ENCODE data around the gene CEP85.
A peak's percentile ranks its signal among the peaks of the same experiment; 100 is the strongest.

Gene CEP85, protein sequence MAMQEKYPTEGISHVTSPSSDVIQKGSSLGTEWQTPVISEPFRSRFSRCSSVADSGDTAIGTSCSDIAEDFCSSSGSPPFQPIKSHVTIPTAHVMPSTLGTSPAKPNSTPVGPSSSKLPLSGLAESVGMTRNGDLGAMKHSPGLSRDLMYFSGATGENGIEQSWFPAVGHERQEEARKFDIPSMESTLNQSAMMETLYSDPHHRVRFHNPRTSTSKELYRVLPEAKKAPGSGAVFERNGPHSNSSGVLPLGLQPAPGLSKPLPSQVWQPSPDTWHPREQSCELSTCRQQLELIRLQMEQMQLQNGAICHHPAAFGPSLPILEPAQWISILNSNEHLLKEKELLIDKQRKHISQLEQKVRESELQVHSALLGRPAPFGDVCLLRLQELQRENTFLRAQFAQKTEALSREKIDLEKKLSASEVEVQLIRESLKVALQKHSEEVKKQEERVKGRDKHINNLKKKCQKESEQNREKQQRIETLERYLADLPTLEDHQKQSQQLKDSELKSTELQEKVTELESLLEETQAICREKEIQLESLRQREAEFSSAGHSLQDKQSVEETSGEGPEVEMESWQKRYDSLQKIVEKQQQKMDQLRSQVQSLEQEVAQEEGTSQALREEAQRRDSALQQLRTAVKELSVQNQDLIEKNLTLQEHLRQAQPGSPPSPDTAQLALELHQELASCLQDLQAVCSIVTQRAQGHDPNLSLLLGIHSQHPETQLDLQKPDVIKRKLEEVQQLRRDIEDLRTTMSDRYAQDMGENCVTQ

DNA sequence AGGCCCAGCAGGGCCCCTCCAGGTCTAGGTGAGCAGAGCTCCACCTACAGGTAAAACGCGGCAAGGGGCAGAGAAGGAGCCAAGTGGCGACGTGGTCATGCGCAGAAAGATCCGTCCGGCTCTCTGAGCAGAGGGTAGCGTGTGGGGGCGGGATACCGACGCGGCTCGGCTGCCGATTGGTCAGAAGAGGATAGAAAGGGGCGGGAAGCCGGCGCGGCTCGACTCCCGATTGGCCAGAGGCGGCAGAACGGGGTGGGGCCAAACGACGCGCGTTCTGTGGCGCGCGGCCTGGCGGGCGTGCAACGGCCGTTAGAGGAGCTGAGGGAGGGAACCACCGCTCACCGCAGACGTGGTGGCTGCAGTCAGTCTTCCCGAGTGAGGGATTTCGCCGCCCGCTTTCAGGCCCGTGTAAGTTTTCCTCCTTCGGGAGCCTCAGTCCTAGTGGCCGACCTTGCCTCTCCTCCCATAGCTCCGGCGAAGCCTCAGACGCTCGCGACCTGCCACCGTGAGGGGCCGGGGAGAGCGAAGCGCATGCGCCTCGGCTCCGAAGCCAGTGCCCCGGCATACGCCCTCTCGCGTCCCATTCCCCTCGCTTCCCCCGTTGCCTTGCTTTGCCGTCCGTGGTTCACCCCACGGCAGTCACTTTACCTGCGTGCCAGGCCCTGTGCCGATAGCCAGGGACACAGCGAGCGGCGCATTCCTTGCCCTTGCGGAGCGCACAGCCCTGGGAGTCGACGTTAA lies at the start of gene CEP85:
CEP85 (plus strand) TSS at position 298 of the 741 bp plus-strand sequence. CDS start 5,584 bp downstream, outside the sequence.
- DNase-seq: peak; percentile 98

DNA sequence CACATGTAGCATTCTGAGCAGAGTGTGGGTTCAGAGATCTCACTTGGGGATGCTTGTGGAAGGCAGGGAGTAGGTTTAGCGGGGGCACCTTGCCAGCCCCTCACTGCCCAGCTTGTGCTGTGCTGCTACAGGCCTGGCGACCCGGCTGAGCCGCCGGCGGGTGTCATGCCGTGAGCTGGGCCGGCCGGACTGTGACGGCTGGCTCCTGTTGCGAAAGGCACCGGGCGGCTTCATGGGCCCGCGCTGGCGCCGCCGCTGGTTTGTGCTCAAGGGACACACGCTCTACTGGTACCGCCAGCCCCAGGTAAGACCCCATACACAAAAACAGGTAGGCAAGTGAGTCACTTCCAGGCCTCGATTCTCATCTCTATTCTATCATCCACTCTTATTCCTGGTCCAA lies 49.1 kb upstream of the CEP85 start:
- DNase-seq: no peak

DNA sequence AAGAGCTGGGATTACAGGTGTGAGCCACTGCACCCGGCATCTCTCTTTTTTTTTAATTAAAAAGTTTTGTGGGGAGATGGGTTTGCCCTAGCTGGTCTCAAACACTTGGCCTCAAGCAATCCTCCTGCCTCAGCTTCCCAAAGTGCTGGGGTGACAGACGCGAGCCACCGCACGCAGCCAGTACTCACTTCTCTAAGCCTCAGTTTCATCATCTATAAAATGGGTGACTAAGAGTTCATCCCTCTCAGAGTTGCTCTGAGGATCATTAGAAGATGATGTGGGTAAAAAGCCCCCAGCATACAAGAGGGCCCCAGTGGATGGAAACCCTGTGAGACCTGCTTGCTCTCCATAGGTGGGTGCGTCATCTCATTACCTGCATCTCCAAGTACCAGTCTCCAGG lies 46.1 kb upstream of the CEP85 start:
- DNase-seq: no peak

DNA sequence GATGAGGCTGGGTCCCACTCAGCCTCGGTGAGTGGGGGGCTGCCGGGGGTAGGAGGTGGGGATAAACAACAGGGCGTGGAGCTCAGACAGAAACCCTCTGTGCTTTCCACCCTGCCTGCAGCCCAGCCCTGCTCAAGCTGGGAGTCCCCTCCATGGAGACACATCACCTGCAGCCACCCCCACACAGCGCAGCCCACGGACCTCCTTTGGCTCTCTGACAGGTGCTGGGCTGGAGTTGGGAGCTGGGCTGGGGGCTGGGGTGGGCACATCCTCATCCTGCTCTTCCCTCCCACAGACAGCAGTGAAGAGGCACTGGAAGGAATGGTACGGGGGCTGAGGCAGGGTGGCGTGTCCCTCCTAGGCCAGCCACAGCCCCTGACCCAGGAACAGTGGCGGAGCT lies 45.5 kb upstream of the CEP85 start:
- no peak for DNase-seq

DNA sequence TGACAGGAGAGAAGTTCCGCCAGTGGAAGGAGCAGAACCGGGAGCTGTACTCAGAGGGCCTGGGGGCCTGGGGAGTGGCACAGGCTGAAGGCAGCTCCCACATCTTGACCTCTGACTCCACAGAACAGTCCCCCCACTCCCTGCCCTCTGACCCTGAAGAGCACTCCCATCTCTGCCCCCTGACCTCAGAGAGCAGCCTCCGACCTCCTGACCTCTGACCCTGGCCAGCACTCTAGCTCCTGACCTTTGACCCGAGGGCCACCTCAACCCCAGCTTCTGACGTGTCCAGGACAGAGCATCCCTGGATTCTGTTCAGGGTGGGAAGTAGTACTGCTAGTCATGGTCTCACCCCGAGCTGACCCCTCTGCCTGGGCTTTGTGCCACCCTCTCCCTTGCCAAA lies 44.7 kb upstream of the CEP85 start:
- DNase-seq: no peak

DNA sequence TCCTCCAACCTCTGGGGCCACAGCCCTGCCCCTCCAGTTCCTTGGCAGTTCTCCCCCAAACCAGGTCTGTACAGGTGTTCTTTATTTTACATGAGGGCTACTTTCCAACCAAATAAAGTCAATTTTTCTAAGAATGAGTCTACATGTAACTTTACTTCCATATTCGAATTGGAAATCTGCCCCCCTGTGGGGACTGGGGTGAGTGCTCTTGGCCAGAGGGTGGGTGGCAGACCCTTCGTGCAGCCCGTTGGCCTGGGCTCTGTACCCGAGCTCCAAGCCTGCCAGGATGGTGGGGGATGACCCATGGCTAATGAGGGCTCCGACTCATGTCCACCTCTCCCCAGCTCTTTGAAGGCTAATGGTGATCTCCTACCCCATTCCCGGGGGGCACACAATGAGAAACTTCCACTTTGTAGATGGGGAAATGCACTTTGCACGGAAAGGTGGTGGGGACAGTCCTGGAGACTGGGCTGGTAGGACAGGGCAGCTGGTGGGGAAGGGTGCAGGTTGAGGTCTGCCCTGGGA lies 44.2 kb upstream of the CEP85 start:
- no peak for DNase-seq

DNA sequence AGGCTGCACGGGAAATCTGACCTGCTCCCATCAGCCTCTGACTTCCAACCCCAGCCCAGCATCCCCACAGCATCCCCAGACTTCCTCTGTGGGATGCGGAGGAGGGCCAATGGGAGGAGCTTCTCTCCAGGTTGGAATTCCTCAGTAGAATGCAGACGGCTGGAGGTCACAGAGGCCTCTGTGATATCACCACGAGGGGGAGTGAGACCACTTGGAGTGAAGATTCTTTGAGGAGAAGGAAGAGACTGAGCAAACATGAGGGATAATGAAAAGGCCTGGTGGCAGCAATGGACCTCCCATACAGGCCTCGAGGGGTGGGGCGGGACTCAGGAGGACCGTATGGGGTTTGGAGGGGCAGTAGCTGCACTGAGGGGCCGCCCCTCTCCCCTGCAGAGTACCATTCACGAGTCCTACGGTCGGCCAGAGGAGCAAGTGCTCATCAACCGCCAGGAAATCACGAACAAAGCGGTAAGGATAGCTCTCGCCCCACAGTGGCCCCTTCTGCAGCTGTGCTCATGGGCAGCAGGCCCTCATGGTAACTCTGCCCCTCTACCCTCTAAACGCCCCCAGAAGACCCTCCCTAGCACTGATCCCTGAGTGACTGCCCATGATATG lies 43.5 kb upstream of the CEP85 start, which contains the start of gene CATSPER4:
CATSPER4 (plus strand) TSS at position 230 of the 615 bp plus-strand sequence; CDS start at position 256, 26 bp downstream.
- DNase-seq: no peak

DNA sequence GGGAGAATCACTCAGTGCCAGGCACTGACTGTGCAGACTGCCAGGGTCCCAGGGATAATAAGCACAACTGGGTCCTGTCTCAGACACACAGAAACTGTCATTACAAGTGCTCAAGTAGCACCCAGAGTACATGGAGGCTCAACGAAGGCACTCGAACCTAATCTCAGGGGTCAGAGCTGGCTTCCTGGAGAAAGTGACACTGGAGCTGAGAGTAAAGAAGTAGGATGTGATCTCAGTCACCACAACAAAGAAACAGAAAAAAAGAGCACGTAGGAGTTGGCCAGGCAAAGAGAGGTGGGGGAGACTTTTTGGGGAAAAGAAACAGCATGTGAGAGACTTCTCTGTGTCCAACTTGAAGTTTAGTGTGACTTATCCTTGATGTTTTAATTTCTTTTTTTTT lies 42.3 kb upstream of the CEP85 start:
- no peak for DNase-seq

DNA sequence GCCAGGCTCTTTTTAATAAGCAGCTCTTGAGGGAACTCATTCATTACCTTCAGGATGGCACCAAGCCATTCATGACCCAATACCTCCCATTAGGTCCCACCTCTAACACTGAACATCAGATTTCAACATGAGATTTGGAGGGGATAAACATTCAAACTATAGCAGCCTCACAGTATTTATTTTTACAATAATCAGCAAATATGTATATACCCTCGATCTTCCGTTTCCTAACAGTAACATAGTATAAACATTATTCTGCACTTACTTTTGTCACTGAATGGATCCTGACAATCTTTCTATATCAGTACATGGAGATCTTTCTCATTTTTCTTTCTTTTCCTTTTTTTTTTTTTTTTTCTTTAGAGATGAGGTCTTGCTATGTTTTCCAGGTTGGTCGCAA lies 38.2 kb upstream of the CEP85 start:
- no peak for DNase-seq

DNA sequence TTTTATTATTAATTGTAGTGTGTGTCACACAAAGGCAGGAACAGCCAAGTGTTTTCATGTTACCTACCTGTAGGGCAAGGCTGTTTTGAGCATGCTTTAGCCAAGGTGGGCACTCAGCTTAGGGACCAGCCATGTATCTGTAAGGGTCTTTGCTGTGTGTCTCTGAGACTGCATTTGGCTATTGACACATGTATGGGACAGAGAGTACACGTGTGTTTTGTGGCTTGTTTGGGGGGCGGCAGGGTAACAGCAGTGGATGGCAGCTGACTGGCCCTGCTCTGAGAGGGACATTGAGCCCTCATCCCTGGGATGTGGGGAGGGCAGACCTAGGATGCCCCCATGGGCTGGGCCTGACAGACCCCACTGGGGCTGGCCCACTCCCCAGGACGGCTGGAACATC lies 36.7 kb upstream of the CEP85 start:
- no peak for DNase-seq

DNA sequence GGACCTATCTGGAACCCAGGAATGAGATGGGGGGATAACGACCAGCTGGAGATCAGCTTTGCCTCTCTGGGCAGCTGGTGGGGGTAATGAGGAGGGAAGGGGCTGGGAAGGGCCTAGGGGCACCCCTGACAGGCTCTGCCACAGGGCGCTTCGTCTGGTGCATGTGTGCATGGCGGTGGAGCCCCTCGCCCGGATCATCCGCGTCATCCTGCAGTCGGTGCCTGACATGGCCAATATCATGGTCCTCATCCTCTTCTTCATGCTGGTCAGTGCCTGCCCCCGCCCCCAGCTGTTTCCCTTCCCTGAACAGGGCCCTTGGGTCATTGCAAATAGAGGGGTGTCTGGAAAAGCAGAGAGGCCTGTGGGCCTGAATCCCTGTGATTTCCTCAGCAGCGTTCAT lies 36.2 kb upstream of the CEP85 start:
- no peak for DNase-seq

DNA sequence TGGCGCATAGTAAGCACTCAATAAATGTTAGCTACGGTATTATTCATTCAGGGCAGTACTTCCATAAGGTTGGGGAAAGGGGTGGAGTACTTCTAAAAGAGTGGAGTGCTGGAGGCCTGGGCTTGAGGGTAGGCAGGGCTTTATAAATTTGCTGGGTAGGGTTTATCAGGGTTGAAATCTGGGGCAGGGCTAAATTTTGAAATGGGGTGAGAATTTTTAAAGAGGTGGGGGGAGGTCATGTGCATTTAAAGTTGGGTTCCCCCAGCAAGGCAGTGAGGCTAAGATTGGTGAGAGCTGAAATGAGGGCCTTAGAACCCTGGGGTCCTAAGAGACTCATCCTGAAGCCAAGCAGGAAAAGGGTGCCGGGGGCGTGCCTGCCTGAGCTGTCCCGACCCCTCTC lies 33.6 kb upstream of the CEP85 start:
- DNase-seq: no peak

DNA sequence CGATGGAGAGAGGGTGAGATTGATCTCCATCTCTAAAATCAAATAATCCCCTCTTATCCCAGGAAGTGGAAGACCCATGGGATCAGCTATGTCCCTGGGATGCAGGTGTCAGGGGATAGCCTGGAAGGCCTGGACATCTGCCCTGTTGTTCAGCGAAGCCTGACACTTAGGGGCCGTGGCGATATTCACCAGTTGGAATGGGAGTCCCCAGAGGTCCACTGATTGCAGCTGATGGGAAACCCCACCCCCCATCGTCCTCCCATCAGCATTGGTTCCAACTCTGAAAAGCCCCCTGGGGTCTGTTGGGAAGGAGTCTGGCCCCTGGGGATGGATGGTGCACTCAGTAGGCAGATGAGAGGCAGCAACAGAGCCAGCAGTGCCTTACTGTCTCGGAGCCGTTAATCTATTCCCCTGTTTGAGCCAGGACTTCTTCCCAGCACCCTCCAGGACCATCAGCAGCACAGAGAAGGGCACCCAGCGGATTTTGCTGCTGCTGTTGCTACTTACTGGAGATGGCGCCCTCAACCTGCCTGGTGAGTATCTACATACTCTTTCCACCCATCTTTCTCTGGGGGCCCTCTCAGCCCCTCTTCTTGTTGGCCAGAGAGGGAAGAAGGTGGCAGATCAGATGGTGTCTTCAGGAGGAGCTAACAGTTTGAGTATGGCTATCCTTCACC lies 30.2 kb upstream of the CEP85 start:
- no peak for DNase-seq

DNA sequence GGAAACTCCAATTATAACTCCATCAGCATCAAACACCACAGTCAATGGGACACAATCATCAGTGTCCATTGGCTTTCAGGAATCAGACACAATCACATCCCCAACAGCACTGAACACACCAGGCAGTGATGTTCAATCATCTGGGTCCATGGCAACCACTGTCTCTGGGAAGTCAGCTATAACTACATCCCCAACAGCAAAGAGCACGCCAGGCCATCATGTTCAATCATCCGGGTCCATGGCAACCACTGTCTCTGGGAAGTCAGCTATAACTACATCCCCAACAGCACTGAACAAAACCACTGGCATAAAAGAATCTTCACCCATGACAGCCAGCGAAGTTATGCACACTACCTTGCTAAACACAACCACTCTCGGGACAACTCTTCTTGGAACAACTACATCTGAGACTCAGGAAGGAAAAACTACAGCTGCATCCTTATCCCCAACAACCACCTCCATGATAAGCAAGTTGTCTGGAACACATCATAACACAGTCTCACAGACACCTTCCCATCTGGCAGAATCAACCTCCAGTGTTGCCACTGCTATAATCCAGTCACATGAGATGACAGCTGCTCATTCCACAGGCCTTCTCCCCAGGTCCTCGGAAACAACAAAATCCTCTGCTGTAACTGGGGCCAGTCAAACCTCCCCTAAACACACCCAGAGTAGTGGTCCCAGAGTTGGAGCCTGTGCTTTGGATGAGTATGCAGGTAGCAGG lies 23.7 kb upstream of the CEP85 start:
- no peak for DNase-seq

DNA sequence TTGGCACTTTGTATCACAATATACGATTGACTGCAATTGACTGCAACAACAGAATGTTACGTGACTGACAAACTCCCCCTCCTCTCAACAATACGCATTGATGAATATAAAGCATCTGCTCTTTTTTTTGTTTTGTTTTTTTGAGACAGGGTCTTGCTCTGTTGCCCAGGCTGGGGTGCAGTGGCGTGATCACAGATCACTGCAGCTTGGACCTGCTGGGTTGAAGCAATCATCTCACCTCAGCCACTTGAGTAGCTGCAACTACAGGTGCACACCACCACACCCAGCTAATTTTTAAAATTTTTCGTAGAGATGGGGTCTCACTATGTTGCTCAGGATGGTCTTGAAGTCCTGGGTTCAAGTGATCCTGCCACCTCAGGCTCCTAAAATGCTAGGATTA lies 21.3 kb upstream of the CEP85 start:
- no peak for DNase-seq

DNA sequence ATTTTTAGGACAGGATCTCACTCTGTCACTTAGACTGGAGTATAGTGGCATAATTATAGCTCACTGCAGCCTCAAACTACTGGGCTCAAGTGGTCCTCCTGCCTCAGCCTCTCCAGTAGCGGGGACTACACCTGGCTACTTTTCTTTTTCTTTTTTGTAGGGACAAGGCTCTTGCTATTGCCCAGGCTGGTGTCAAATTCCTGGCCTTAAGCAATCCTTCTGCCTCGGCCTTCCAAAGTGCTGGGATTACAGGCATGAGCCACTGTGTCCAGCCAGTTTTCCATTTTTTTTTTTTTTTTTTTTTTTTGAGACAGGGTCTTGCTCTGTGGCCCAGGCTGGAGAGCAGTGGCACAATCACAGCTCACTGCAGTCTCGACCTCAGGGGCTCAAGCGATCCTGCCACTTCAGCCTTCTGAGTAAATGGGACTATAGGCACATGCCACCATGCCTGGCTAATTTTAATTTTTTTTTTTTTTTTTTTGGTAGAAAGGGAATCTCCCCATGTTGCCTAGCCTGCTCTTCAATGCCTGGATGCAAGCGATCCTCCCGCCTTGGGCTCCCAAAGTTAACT lies 20.6 kb upstream of the CEP85 start:
- no peak for DNase-seq

DNA sequence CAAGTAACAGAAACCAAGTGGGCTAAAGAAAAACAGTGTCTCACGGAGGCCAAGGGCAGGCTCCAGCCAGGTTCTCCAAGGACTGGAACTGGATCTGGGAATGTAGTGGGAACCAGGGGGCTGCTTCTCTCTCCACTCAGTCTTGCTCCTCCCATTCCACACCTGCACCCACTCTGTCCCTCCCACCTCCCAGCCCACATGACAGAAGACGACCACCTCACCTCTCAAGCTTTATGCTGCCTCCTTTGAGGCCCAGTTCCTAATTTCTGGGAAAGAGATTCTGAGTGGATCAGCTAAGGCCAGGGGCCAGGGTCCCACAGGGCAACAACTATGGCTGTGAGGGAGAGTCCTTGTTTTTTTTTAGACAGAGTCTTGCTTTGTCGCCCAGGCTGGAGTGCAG lies 18.8 kb upstream of the CEP85 start:
- no peak for DNase-seq

DNA sequence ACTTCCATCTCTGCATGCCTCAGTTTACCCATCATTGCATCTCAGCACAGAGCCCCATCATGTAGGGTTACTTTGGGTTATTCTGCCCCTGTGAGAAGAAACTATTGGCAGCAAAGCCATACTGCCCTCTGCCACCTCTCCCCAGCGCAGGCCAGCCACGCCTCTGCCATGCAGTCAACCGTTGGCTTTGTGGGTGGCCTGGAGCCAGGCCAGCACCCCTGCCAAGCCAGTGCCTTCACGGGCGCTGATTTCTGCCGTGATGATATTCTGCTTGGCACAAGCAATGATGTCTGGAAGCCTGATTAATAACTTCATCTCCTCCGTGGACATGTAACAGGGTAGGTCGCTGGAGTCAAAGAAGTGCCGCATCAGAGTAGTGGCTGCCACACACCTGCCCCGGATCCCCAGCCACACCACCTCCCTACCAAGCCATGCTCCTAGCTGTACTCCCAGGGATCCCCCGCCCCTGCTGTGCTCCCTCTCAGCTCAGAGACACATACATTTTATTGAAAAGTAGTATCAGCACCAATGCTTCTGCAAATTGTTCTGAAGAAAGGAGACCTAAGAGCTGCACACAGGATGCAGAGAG lies 15.0 kb upstream of the CEP85 start:
- no peak for DNase-seq

DNA sequence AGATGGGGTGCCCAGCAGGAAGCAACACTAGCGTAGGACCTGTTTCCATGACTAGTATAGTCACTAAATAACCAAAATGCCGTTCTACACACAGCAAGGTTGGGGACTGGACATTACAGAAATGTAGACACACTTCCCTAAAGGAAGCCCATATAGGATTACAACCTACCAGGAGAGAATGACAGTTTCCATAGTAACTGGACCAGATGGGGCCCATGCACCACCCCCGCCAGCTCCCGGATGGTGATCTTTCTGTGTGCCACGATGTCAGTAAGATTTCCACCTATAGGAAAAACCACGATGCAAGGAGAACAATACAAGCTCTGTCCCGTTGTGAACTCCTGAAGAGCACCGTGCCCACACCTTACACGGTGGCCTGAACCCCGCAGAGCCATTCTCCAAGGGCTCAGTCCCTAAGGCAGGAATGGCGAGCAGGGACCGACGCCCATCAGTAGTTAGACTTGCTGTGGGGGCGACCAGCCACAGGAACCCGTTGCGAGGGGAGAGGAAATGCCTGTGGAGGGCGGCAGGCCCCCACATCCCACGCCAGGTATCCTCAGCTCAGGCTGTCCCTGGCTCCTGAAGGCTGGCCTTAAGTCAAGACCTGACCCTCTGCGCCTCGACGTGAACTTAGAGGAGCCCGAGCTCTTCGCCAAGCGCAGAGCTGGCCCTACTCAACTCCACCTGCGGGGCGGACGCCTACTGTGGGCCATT lies 13.6 kb upstream of the CEP85 start:
- DNase-seq: no peak

DNA sequence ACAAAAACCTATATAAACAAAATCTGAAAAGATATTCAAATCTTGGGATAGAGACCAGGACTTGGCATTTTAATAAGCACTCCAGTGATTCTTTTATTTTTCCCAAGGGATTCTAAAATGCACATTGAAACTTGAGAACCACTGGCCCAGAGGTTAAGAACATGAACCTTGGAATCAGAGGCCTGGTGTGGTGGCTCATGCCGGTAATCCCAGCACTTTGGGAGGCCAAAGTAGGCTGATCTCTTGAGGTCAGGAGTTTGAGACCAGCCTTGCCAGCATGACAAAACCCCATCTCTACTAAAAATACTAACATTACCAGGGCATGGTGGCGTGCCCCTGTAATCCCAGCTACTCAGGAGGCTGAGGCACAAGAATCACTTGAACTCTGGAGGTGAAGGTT lies 12.9 kb upstream of the CEP85 start:
- no peak for DNase-seq

Data from NK-92 treated with Interleukin-12 subunit alpha and Interleukin-12 subunit beta, amount 100 ng/mL, for 24 hours (cell line).